Activated naive CD8-positive, alpha-beta T cell (primary cell): ENCODE results near the gene RER1.

Experiments
- H3K27ac Mint-ChIP-seq: one replicate; pipeline ENCODE4 v1.8.0; 2021; ENCODE audit warnings: mixed read lengths
- H3K27me3 Mint-ChIP-seq: one replicate; pipeline ENCODE4 v1.8.0; 2021; ENCODE audit warnings: mixed read lengths
- H3K36me3 Mint-ChIP-seq: one replicate; pipeline ENCODE4 v1.8.0; 2021; ENCODE audit warnings: mixed read lengths
- H3K4me1 Mint-ChIP-seq: one replicate; pipeline ENCODE4 v1.8.0; 2021; ENCODE audit warnings: low read depth, mixed read lengths
- H3K4me3 Mint-ChIP-seq: one replicate; pipeline ENCODE4 v1.8.0; 2021; ENCODE audit warnings: mild to moderate bottlenecking, mixed read lengths
- H3K9me3 Mint-ChIP-seq: one replicate; pipeline ENCODE4 v1.8.0; 2021; ENCODE audit warnings: low read depth, mixed read lengths

RER1 gene

GRCh38 chr1:2454227-2454626 lies 62.6 kb downstream of the RER1 start:
- Mint-ChIP-seq H3K27me3 (no peaks in the 10 kb centered on the region), H3K9me3 (no peaks in the 10 kb centered on the region), H3K36me3 (no peaks in the 10 kb centered on the region), H3K27ac (no peak overlapping the region), H3K4me1 (no peaks in the 10 kb centered on the region), H3K4me3 (no peak overlapping the region)
